Measurements from ENCODE around the gene FAM180B.
A peak's percentile ranks its signal among the peaks of the same experiment; 100 is the strongest.

Gene FAM180B

DNA sequence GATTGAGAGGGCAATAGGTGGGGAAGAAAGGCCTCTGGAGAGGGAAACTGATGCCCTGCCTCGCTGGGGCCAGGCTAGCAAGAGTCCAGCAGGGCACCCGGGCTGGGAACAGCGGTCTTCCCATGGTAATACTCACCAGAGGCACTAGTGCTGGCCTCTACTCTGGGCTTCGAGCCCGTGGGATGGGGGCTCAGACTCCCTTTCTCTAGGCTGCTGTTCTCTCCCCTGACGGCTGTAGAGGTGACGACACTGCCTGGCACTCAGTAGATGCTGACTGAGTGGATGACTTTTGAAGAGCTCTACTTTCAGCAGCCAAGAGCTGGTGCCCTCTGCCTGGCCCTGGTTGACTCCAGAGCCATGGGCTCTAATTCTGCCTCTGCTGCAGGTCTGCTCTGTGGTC lies 8.6 kb downstream of the FAM180B start:
- DNase-seq, result no peak
- TF ChIP-seq POLR2A (IDR thresholded peaks at IDR 0.05; ENCODE audit: low read length) (no peak), GATA1 (IDR thresholded peaks at IDR 0.05; ENCODE audit: low read depth, low read length) (no peak)

- no peak for TF ChIP-seq POLR2A (IDR thresholded peaks at IDR 0.05; ENCODE audit: low read length)
- TF ChIP-seq GATA1 (IDR thresholded peaks at IDR 0.05; ENCODE audit: low read depth, low read length), result no peak
- no peak for DNase-seq
Measured at GRCh38 chr11:47595967-47596366, 9.5 kb downstream of the FAM180B start.

GRCh38 chr11:47599902-47600301 lies 13.4 kb downstream of the FAM180B start:
- TF ChIP-seq GATA1 (IDR thresholded peaks at IDR 0.05; ENCODE audit: low read depth, low read length) (no peak), POLR2A (IDR thresholded peaks at IDR 0.05; ENCODE audit: low read length) (no peak)
- DNase-seq, result no peak

DNA sequence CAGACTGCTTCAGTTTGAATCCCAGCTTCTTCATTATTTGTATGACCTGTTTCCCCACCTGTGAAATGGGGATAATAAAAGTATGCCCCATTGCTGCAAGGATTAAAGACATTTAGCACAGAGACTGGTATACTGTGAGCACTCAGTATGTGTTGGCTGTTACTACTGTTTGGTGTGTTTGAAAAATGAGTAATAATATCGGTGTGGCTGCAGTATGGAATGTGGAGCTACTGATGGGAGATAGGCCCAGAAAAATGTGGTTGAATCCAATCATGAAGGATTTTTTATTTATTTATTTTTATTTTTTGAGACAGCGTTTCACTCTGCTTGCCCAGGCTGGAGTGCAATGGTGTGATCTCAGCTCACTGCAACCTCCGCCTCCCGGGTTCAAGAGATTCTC lies 16.8 kb downstream of the FAM180B start:
- DNase-seq, result no peak
- TF ChIP-seq POLR2A (IDR thresholded peaks at IDR 0.05; ENCODE audit: low read length) (no peak), GATA1 (IDR thresholded peaks at IDR 0.05; ENCODE audit: low read depth, low read length) (no peak)

- no peak for DNase-seq
- TF ChIP-seq POLR2A (IDR thresholded peaks at IDR 0.05; ENCODE audit: low read length), result no peak
- no peak for TF ChIP-seq GATA1 (IDR thresholded peaks at IDR 0.05; ENCODE audit: low read depth, low read length)
Measured at GRCh38 chr11:47605921-47606320, 19.4 kb downstream of the FAM180B start.

DNA sequence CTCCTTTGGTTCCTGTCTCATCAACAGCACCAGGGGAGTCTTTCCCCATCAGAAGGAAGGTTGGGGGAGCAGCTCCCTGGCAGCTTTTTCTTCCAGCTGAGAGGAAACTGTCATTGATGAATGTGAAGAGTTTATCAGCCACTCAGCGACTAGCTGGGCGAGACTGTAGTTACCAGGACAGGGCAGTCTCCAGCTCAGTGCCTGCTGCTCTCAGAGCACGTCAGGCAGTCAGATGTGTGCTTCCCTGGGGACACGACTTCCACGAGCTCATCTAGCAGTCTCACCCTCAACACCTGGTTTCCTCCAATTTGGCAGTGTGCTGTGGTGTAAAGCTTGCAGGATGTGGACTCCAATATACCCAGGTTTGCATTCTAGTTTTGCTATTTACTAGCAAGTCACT lies 20.3 kb downstream of the FAM180B start:
- no peak for DNase-seq
- TF ChIP-seq GATA1 (IDR thresholded peaks at IDR 0.05; ENCODE audit: low read depth, low read length), result no peak

DNA sequence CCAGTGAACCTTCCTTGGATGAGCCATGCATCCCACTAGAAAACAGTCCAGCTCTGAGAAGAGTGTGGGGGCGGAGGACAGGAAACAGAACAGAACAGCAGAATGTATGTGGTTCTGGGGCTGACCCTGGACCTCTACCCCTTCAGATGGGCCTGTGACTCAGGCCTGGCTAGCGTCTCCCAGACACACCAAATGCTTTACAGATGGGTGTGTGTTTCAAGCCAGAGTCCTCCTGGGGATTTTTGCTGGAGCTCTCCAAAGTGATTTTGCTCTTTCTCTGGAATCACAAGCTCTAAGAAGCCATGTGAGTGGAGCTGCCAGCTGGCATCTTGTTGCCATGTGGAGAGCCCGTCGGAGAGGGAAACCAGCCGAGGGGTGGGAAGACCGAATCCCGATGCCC lies 20.9 kb downstream of the FAM180B start:
- no peak for DNase-seq
- no peak for TF ChIP-seq GATA1 (IDR thresholded peaks at IDR 0.05; ENCODE audit: low read depth, low read length)
- no peak for TF ChIP-seq POLR2A (IDR thresholded peaks at IDR 0.05; ENCODE audit: low read length)

- DNase-seq, result peak; percentile 88 to 91
- TF ChIP-seq GATA1 (IDR thresholded peaks at IDR 0.05; ENCODE audit: low read depth, low read length) (no peak), POLR2A (IDR thresholded peaks at IDR 0.05; ENCODE audit: low read length) (no peak)
Measured at GRCh38 chr11:47609675-47610074, 23.2 kb downstream of the FAM180B start.

- DNase-seq, result no peak
- TF ChIP-seq POLR2A (IDR thresholded peaks at IDR 0.05; ENCODE audit: low read length) (no peak), GATA1 (IDR thresholded peaks at IDR 0.05; ENCODE audit: low read depth, low read length) (no peak)
Measured at GRCh38 chr11:47611348-47611794, 24.9 kb downstream of the FAM180B start.

DNA sequence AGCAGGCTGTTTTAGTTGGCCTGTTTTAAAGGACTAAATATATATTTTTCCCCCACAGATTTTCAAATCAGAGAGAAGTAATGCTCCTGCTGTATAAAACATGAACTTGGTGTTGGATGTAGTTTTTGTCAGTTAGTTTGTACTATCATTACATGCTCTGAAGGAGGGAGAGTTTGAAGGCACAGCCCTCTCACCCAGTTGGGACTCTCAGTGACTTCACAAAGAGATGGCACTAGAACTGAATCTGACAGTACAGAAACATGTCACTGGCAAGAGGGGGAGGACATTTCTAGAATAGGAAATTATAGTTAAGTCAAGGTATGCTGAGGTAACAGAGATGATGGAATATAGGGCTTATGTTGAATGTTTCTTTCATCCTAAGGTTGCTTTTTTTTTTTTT lies 28.8 kb downstream of the FAM180B start:
- no peak for DNase-seq
- TF ChIP-seq GATA1 (IDR thresholded peaks at IDR 0.05; ENCODE audit: low read depth, low read length) (no peak), POLR2A (IDR thresholded peaks at IDR 0.05; ENCODE audit: low read length) (no peak)

DNA sequence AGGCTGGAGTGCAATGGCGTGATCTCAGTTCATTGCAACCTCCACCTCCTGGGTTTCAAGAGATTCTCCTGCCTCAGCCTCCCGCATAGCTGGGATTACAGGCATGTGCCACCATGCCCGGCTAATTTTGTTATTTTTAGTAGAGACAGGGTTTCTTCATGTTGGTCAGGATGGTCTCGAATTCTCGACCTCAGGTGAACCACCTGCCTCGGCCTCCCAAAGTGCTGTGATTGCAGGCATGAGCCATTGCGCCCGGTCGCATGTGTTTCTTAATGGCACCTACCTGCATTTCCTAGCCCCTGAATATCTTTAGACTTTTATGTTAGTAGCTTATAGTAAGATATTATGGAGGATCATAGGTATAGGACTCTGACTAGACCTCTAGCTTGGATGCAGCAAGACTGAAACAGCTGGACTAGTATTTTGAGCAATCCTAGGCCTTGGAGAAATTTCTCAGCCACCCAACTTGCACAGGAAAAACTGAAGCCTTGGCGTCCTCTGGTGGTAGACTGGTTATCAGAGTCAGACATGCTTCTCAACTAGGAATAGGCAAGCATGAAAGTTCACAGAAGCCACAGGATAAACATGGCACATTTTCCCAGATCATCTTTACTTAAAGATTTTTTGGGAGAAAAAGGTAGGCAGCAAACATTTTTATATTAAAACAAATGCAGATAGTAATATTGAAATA lies 30.4 kb downstream of the FAM180B start:
- DNase-seq, result peak; percentile 59 to 70
- TF ChIP-seq POLR2A (IDR thresholded peaks at IDR 0.05; ENCODE audit: low read length), result no peak
- no peak for TF ChIP-seq GATA1 (IDR thresholded peaks at IDR 0.05; ENCODE audit: low read depth, low read length)

- no peak for DNase-seq
- TF ChIP-seq POLR2A (IDR thresholded peaks at IDR 0.05; ENCODE audit: low read length) (no peak), GATA1 (IDR thresholded peaks at IDR 0.05; ENCODE audit: low read depth, low read length) (no peak)
Measured at GRCh38 chr11:47617417-47617809, 30.9 kb downstream of the FAM180B start.

GRCh38 chr11:47620836-47621378 lies 34.4 kb downstream of the FAM180B start:
- TF ChIP-seq POLR2A (IDR thresholded peaks at IDR 0.05; ENCODE audit: low read length) (no peak), GATA1 (IDR thresholded peaks at IDR 0.05; ENCODE audit: low read depth, low read length) (no peak)
- no peak for DNase-seq

DNA sequence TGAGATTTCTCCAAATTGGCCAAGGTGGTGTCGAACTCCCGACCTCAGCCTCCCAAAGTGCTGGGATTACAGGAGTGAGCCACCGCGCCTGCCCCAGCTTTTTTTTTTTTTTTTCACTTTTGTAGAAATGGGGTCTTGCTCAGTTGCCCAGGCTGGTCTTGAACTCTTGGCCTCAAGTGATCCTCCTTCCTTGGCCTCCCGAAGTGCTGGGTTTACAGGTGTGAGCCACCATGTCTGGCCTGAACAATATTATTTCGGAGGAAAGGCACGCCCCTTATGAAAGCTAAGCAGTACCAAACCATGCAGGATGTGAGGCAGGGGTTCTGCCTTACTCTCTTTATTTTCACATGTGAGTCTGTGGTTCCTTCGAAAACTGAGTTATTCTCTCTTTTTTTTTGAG lies 39.8 kb downstream of the FAM180B start:
- DNase-seq, result no peak
- no peak for TF ChIP-seq POLR2A (IDR thresholded peaks at IDR 0.05; ENCODE audit: low read length)

DNA sequence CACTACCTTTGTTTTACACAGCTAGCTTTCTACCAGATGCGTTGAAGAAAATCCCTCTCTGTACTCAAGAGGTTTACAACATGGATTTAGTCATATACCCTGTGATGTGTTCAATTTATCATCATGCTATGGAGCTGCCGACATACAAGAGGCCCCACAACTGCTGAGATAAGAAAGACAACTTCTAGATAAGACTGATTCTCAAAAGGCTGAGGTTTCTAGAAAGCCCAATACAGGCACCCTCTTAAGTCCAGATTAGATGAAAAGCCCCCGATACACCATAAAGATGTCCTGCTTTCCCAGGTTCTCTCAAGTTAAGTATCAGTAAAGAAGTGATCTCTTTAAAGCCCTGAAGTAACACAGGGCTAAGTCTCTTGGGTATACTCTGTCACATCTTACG lies 41.5 kb downstream of the FAM180B start:
- peak in 1 of 2 experiments; percentile 11 for DNase-seq
- TF ChIP-seq POLR2A (IDR thresholded peaks at IDR 0.05; ENCODE audit: low read length) (no peak), GATA1 (IDR thresholded peaks at IDR 0.05; ENCODE audit: low read depth, low read length) (no peak)

Data from erythroblast (primary cell).